ENCODE results near the gene C19orf38.
"Not testable (repeated sequence)": the region's sequence is repeated elsewhere in the genome, so short reads cannot be mapped to it uniquely, and the experiment has no call there.

C19orf38 gene

GRCh38 chr19:10877608-10878007 lies 29.4 kb downstream of the C19orf38 start:
- DNase-seq: not testable (repeated sequence)

GRCh38 chr19:10878253-10878652 lies 30.0 kb downstream of the C19orf38 start:
- no peak for DNase-seq

- no peak for DNase-seq
Measured at GRCh38 chr19:10881403-10882107, 33.3 kb downstream of the C19orf38 start.

DNA sequence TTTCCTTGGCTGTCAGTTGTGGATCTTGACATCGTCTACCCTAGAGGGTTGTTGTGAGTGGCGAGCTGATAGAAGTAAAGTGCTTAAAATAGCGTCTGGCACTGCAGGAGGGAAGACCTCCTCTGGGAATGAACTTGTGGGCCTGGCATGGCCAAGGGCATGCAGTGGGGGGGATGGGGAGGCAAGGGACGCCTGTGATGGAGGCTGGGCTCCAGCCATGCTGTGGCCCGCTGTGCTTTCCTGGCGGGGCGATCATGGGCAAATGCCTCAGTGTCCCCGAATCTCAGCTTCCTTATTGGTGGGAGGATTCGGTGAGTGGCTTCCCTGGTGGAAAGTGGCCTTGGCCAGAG lies 33.9 kb downstream of the C19orf38 start:
- no peak for DNase-seq

DNA sequence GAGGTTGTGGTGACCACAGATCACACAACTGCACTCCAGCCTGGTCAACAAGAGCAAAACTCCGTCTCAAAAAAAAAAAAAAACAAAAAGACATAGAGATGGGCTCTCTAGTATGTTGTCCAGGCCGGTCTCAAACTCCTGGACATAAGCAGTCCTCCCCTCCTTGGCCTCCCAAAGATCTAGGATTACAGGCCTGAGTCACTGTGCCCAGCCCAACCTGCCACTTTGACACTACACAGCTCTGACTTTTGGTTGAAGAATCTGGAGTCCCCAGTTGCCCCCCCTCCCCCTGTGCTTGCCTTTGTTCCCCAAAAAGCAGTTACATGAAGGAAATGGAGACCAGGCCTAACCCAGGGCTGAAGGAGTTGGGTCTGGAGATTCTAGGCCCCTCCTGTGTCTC lies 36.1 kb downstream of the C19orf38 start:
- no peak for DNase-seq

DNA sequence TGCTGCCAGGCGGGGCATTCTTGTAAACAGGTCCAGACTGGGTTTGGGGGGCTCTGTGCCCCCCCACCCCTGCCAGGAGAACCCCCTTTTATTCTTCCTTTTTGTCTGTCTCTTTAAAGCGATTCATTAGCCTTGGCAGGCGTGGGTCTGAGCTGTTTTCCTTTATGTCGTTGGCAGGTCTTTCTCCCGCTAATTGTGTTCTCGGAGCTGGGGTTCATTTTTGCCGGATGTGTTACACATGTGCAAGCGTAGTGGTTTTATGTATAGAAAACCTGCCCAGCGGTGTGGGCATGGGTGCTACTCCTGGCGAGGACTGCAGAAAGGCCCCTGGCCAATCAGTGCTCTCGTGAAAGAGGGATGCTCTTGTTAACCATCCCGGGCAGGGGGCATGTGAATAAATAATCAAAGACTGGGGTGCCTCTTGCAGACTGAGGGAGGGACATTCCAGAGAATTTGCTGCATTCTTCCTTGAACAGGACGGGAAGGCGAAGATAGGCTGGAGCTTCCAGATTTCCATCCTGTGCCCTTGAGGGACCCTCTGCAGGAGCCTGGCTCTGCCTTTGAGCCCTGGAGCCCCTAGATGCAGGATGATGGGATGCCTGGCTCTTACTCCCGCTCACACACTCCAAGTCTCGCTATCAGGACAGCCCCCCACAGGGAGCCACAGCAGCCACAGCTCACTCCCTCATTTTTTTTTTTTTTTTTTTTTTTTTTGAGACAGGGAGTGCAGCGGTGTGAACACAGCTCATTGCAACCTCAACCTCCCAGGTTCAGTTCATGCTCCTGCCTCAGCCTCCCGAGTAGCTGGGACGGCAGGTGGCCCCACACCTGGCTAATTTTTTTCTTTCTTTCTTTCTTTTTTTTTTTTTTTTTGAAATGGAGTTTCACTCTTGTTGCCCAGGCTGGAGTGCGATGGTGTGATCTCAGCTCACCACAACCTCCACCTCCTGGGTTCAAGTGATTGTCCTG lies 37.3 kb downstream of the C19orf38 start:
- no peak for DNase-seq

- DNase-seq: no peak
Measured at GRCh38 chr19:10887616-10888367, 39.6 kb downstream of the C19orf38 start.

DNA sequence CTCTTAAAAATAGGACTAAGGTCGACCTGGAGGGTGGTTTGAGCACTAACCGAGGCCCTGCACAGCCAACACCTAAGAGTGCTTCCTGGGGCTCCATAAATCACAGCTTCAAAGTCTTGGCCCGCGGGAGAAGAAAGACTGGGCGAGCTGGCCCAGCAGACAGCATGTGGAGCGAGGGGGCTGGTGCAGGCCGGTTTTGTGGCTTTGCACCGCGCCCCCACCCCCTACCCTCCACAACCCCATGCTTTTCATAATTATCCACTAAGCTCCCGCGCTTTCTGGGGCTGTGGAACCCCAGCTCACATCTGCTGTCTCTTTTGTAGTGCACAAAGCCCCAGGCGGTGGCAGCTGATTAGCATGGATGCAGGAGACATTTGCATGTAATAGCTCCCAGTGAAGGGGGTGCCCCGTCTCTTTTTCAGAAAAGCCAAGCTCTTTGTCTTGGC lies 40.2 kb downstream of the C19orf38 start:
- DNase-seq: no peak

DNA sequence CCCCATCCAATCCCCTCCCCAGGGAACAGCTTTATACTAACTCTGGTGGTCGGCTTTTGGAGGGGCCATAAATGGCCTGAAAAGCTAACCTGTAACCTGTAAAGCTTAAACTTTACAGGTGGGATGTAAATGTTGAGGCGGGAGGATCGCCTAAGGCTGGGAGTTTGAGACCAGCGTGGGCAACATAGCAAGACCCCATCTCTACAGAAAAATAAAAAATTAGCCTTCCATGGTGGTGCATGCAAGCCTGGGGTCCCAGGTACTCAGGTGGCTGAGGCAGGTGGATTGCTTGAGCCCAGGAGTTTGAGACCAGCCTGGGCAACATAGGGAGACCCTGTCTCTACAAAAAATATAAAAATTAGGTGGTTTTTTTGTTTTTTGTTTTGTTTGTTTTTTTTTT lies 41.7 kb downstream of the C19orf38 start:
- no peak for DNase-seq

DNA sequence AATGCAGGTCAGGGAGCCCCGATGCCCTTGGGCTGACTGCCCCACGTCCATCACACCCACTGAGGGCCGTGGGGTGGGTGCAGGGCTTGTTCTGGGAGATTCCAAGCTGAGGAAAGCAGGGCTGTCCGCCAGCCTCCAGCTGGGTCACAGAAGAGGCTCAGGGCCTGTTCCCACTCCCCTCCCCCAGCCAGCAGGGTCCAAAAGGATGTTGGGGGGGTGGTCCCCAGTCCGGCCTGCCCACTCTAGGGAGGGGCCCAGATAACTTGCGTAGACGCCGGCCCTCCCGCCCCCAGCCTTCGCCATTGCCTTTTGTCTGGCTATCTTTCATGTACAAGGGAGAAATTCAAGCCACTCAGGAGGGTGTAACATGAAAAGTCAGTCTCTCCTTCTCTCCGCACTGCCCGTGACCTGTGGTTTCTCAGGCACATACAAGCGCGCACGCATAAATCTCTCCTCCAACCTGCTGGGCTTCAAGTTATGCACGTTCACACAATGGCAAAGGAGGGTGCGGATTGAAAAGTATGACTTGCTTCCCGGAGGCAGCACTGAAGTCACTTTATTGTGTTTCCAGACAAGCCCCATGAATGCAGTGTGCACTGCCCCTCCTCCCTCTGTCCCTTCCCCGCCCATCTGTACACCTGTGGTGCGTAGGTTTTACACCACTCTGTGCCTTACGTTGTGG lies 43.3 kb downstream of the C19orf38 start:
- DNase-seq: no peak

DNA sequence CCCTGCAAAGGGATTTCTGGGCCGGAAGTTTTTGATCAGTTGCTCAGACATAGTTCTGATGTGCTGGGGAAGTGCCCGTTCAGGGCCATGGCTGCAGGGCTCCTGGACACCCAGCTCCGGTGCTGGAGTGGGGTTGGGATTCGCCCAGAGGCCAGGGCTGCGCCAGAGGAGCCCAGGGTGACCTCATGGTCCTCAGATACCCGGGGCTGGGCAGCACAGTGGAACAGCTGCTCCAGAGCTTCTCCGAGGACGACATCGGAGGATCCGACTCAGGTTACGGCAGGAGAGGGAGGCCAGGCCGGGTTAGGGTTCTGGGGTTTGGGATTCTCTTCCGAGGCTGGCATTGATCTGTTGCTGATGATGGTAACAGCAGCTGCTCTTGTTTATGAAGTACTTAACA lies 44.0 kb downstream of the C19orf38 start:
- no peak for DNase-seq

GRCh38 chr19:10894911-10895213 lies 46.6 kb downstream of the C19orf38 start:
- no peak for DNase-seq

DNA sequence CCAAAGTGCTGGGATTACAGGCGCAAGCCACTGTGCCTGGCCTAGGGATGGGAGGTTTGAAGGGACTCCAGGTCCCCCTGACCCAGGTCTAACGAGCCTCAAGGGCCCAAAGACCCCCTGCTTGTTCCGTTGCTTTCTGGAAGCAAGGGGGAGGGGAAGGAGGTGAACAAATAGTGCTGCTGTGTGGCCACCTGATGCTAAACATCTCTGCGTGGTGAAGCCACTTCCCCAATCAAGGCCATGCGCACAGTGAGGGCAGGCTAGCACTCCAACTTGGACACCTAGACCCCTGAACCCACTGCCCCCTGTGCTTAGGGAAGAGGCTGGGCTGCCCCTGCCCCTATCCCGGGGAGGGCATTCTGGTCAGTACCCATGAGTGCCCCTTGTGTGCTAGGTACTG lies 47.1 kb downstream of the C19orf38 start:
- no peak for DNase-seq

DNA sequence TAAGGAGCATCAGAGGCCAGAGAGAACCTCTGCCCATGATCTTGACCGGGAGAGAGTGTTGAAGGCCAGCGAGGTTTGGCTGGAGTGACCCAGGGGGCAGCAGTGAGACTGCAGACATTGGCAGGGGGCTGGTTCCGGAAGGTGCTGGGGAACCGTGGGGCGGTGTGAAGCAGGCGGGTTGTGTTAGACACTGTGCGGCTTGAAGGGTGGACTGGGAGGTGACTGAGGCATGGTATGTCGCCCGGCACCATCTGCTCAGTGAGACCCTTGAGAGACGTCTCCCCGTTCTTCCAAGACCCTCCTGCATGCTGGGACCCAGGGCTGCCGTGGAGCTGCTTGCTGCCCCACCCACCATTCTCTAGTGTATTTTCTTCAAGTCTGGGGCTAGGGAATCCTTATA lies 47.7 kb downstream of the C19orf38 start:
- no peak for DNase-seq

DNA sequence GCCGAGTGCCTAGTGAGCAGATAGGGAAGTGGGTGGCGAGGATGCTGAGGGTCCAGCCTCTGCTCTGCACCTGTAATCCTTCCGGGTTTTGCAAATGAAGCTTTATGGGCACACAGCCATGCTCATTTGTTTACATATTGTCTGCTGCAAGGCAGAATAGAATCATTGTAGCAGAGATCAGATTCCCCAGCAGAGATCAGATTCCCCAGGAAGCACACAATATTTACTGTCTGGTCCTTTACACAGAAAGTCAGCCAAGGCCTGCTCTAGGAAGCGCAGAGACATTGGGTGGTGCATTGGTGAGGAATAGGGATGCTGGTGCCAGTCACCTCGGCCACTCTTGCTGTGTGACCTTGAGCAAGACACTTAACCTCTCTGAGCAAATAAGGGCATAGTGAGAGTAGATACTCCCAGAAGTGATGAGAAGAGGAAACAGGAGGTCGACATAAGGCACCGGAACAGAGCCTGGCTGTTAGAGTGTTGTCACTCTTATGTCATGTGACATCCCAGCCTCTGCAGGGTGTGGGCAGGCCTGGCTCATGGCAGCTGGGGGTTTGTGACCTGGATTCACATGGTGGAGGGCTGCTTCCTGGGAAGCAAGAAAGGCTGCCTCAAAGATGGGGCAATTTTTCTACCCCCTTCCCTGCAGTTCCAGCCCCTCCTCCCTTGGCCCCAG lies 48.8 kb downstream of the C19orf38 start:
- DNase-seq: no peak

GRCh38 chr19:10898633-10899032 lies 50.4 kb downstream of the C19orf38 start:
- no peak for DNase-seq

GRCh38 chr19:10899151-10899653 lies 51.0 kb downstream of the C19orf38 start:
- no peak for DNase-seq

GRCh38 chr19:10907925-10908324 lies 59.7 kb downstream of the C19orf38 start:
- no peak for DNase-seq

- no peak for DNase-seq
Measured at GRCh38 chr19:10908380-10908960, 60.3 kb downstream of the C19orf38 start.

DNA sequence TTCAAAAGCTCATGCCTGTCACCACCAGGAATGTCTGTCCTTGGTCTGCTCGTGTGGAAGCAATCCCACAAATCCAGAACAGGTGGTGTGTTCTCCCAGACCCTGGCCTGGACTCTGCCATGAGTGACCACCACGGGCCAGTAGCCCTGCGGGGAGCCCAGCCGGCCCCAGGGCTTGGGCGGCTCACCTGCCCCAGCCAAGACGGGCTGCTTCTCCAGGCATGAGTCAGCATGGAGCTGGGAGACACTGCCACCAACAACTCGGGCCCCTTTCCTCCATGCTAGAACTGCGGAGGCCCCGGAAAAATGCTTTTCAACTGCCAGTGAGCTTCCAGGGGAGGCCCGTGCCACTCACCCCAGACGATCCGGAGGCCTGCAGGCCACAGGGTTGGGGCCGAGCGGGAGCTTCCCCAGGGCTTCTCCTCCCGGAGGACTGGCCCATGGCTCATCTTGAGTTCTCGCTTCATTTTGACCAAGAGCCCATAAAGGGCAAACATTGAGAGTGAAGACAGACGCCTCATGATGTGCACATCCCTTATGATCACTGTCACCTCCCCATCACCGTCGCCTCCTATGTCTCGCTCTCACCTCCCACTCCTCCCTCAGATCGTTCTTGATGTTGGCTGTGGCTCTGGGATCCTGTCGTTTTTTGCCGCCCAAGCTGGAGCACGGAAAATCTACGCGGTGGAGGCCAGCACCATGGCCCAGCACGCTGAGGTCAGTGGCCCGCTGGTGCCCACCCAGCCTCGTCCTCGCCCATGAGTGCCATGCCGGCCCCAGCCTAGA lies 63.6 kb downstream of the C19orf38 start:
- no peak for DNase-seq

DNA sequence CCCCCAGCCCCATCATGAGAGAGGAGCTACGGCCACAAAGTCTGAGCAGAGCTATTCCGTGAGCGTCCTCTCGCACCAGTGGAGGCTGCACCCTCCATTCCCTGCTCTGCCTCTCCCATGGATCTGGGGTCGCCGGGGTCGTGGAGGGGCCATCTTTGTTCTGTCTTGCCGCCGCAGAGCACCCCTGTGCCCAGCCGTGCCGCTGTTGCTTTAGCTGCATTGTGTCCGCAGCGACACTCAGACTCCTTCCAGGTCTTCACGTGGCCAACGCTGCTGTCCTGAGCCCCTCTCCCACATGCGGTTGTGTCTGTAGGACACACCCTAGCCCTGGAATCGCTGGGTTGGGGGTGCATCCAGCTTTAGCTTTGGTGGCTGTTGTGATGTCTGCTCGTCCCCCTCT lies 64.4 kb downstream of the C19orf38 start:
- no peak for DNase-seq

All from midbrain (tissue), 1 donor.